Measurements from ENCODE around the gene GRPEL1. TPM values are rescaled to one million over a fixed set of nuclear protein-coding genes. Genes with fewer than 3 reads are reported as not detected.

GRPEL1 gene
- total and polyA plus RNA-seq, 2 of the 8 experiments (the other 6 are each of a cell fraction or from before 2014, with no cell fraction given) = 13.5 to 39.9 TPM

DNA sequence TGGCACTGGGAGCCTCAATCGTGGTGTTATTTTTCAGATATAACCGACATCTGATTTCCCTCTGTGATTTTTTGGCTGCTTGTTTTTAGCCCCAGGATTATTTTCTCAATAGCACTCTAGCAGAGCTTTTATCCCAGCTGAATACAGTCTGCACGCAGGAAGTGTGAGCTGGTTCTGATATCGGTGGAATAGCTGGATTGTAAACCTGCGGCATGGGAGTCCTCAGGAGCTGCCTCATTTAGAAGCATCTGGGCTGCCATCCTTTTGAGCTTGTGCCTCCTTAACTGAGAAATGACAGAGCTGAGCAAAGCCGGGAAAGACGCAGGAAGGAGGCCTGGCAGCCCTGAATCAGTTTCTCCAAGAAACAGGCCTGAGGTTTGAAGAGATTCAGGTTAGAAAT, 28.4 kb upstream of the GRPEL1 start:
- H3K4me1 ChIP-seq (replicated peaks in 1 of 4; ENCODE audit: control insufficient read depth in 3 of 4, insufficient read depth in 4 of 4, low read length in 3 of 4) = peaks cover 0 to under 1% (median 0%) of the 10 kb centered on the region in 4 experiments; a peak in 1 of 7 replicates
- no peak overlapping the region for H2BK12ac ChIP-seq (ENCODE audit: low read depth, low read length)
- no peak overlapping the region for H4K5ac ChIP-seq (ENCODE audit: insufficient read length, low read depth, low read length)
- DNase-seq (ENCODE audit: low read depth in 1 of 2, low spot score in 2 of 2) = no peak
- no peaks in the 10 kb centered on the region for H3K36me3 ChIP-seq (ENCODE audit: control insufficient read depth in 2 of 4, insufficient read depth in 4 of 4, low read length in 3 of 4)
- H3K27me3 ChIP-seq (replicated peaks in 1 of 4; ENCODE audit: control insufficient read depth in 3 of 4, extremely low read depth in 1 of 4, insufficient read depth in 3 of 4, low read length in 3 of 4) = peaks cover 14 to 70% (median 56%) of the 10 kb centered on the region in 4 experiments
- H3K27ac ChIP-seq (ENCODE audit: low read depth, low read length) = no peak overlapping the region
- H3K14ac ChIP-seq (ENCODE audit: insufficient read length) = no peak overlapping the region
- no peak overlapping the region for H2BK5ac ChIP-seq (ENCODE audit: low read depth, low read length)
- no peak overlapping the region for H4K8ac ChIP-seq (ENCODE audit: extremely low read depth, insufficient read depth, low read length)
- 94% methylated on average over 7 of the region's 7 CpGs; no CpG with 5 or more reads in 1 of the 2 experiments for WGBS, 2 experiments (ENCODE audit: extremely low coverage in 1 of 2, insufficient coverage in 1 of 2, insufficient read length in 1 of 2, insufficient replicate concordance in 2 of 2, low coverage in 1 of 2, low lambda C conversion rate in 2 of 2, missing lambda C conversion rate in 1 of 2)
- no peak overlapping the region for H2BK15ac ChIP-seq (ENCODE audit: low read length)
- H2BK120ac ChIP-seq (replicated peaks; ENCODE audit: low read depth, low read length) = no peak overlapping the region
- CTCF ChIA-PET (ENCODE audit: partially characterized antibody) = interaction anchor here (0.8 to 2.4 kb wide), 5 partner anchors 13 to 200 kb away, joined by 3 to 10 read pairs (median 3); partner anchors contain the start of gene SORCS2
- no peak overlapping the region for H3K18ac ChIP-seq (ENCODE audit: extremely low read depth, low read length)
- no peak overlapping the region for H3K56ac ChIP-seq (replicated peaks; ENCODE audit: insufficient read length, low read depth, low read length)
- no peak overlapping the region for H4K91ac ChIP-seq (replicated peaks; ENCODE audit: insufficient read length, low read length)
- no peak overlapping the region for H3K23ac ChIP-seq (ENCODE audit: insufficient read length)
- no peak overlapping the region for H2BK20ac ChIP-seq (ENCODE audit: low read length)
- no peaks in the 10 kb centered on the region for H3K9me3 ChIP-seq (ENCODE audit: insufficient read depth in 2 of 2, low read depth in 1 of 2, low read length in 1 of 2)
- H3K4me2 ChIP-seq (ENCODE audit: insufficient read depth in 1 of 2, low read depth in 2 of 2, low read length in 2 of 2) = no peak overlapping the region
- no peaks in the 10 kb centered on the region for H3K79me1 ChIP-seq (ENCODE audit: low read depth, low read length)
- no peaks in the 10 kb centered on the region for H3K79me2 ChIP-seq (ENCODE audit: control insufficient read depth in 1 of 2, insufficient read depth in 2 of 2, low read length in 2 of 2)
- POLR2A ChIA-PET (ENCODE audit: partially characterized antibody) = no interaction called here
- no peak for FAIRE-seq
- no peak overlapping the region for H3K9ac ChIP-seq (replicated peaks in 1 of 4; ENCODE audit: extremely low read depth in 1 of 4, low read depth in 3 of 4, low read length in 3 of 4)
- H4K20me1 ChIP-seq (replicated peaks in 1 of 2; ENCODE audit: control insufficient read depth in 1 of 2, insufficient read depth in 2 of 2, low read length in 2 of 2) = no peaks in the 10 kb centered on the region
- no peak overlapping the region for H3K4ac ChIP-seq (replicated peaks; ENCODE audit: insufficient read length, low read depth, low read length)
- H3K23me2 ChIP-seq (ENCODE audit: low read depth, low read length) = no peaks in the 10 kb centered on the region
- H2AK5ac ChIP-seq (ENCODE audit: low read depth, low read length) = no peak overlapping the region
- H2AFZ ChIP-seq (ENCODE audit: low read length) = no peak overlapping the region
- H3K4me3 ChIP-seq (ENCODE audit: extremely low read depth in 1 of 4, insufficient read depth in 2 of 4, low read depth in 3 of 4, low read length in 4 of 4) = no peak overlapping the region
- TF ChIP-seq RFX5 (IDR thresholded peaks at IDR 0.05; ENCODE audit: borderline replicate concordance, low read depth, low read length) = no peak
- no peak for TF ChIP-seq CEBPB (IDR thresholded peaks at IDR 0.05; ENCODE audit: low read depth, low read length)
- TF ChIP-seq SIRT6 (IDR thresholded peaks at IDR 0.05; ENCODE audit: low read length) = no peak
- no peak for TF ChIP-seq SP4 (IDR thresholded peaks at IDR 0.05; ENCODE audit: low read length)
- no peak for TF ChIP-seq HDAC2 (IDR thresholded peaks at IDR 0.05; ENCODE audit: borderline replicate concordance in 1 of 2, low read depth in 2 of 2, low read length in 2 of 2)
